ENCODE measurements around the gene UBFD1.

DNA sequence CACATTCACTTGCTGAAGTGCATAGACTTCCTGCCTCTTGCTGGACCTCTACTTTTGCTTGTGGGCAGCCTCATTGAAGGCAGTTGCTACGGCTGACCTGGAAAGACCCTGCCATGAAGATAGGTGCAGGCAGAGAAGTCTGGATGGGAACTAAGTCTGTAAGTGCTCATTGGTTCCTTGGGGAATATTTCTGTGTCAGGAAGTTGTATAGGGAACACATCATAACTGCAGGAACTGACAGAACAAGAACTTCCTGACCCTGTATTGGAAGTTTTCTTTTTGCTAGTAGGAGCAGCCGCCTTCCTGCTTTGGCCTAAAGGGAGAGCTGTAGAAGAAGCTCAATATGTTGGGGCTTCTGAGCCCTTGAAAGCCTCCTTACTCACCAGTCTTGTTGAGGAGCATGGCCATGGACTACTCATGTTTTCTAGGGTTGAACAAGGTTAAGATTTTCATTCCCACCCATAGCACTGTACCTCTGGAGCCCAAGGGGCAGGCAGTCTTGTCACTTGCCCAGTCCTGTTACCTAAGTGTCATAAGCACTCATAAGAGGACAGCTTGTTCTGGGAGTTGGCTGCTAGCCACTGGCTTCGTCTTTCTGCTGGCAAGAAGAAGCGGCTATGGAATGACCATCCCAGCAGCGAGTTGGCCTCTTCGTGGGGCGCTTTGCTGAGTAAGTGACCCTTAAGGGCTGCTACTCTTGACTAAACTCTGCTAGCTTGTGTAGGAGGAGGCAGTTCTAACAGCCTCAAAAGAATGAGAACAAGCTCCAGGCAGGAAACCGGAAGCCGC, 7.2 kb downstream of the UBFD1 start:
- TF ChIP-seq, protein P1, sequence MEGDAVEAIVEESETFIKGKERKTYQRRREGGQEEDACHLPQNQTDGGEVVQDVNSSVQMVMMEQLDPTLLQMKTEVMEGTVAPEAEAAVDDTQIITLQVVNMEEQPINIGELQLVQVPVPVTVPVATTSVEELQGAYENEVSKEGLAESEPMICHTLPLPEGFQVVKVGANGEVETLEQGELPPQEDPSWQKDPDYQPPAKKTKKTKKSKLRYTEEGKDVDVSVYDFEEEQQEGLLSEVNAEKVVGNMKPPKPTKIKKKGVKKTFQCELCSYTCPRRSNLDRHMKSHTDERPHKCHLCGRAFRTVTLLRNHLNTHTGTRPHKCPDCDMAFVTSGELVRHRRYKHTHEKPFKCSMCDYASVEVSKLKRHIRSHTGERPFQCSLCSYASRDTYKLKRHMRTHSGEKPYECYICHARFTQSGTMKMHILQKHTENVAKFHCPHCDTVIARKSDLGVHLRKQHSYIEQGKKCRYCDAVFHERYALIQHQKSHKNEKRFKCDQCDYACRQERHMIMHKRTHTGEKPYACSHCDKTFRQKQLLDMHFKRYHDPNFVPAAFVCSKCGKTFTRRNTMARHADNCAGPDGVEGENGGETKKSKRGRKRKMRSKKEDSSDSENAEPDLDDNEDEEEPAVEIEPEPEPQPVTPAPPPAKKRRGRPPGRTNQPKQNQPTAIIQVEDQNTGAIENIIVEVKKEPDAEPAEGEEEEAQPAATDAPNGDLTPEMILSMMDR (IDR thresholded peaks at IDR 0.05): no peak
- no peak for TF ChIP-seq POLR2A (IDR thresholded peaks at IDR 0.05)
